ENCODE measurements around the gene BOC.

DNA sequence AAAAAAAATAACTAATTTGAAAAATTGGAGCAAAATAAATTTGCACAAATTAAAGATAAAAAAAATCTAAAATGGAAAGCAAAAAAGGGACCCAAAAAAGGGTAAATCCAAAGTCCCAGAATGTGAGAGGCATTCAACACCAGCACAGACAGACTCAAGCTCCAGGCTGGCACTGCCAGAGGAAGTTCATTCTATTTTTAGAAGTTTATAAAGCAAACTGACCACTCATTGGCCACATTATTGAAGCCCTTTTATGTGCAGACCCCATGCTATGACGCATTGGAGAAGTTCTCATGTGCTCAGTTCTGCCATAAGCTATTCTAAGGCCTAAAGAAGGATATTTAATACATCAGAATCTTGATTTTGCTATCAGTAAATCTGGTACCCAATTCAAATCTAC is 17.6 kb upstream of the BOC start:
- no peak for TF ChIP-seq GATA3 (IDR thresholded peaks at IDR 0.05; ENCODE audit: low read depth, low read length)
- no peak for TF ChIP-seq GATA2 (IDR thresholded peaks at IDR 0.05; ENCODE audit: low read depth, low read length)
